NT2/D1 (cell line): ENCODE measurements around the gene CHRNB2.
A peak's percentile ranks its signal among the peaks of the same experiment; 100 is the strongest.
"Not testable (repeated sequence)": the region's sequence is repeated elsewhere in the genome, so short reads cannot be mapped to it uniquely, and the experiment has no call there.

ENCODE experiments used
- DNase-seq: peaks from one replicate; pipeline ENCODE4 v3.0.0-alpha.2; 2011; ENCODE audit warnings: low read depth, low spot score
- H3K27me3 ChIP-seq: 2 replicates; pipeline ENCODE4 v1.6.0; 2011; ENCODE audit warnings: mild to moderate bottlenecking; ENCODE audit not compliant: insufficient read length, insufficient read depth
- H3K36me3 ChIP-seq: 2 replicates; pipeline ENCODE4 v1.6.1; 2011; ENCODE audit warnings: mild to moderate bottlenecking, low read length, mixed read lengths; ENCODE audit not compliant: insufficient read depth, insufficient read length
- H3K4me1 ChIP-seq: 2 replicates; pipeline ENCODE4 v1.5.1; 2011; ENCODE audit not compliant: insufficient read depth, insufficient read length
- H3K4me3 ChIP-seq: 2 replicates; pipeline ENCODE4 v1.5.1; 2011; ENCODE audit warnings: low read depth; ENCODE audit not compliant: insufficient read length
- H3K9ac ChIP-seq: 2 replicates; pipeline ENCODE4 v1.6.0; 2011; ENCODE audit warnings: low read depth; ENCODE audit not compliant: insufficient read length
- H3K9me3 ChIP-seq: 2 replicates; pipeline ENCODE4 v1.5.1; 2011; ENCODE audit warnings: mild to moderate bottlenecking, low read length; ENCODE audit not compliant: insufficient read depth
- SUZ12 ChIP-seq: IDR thresholded peaks from 2 replicates; pipeline ENCODE4 v1.6.1; 2011; ENCODE audit not compliant: insufficient read length, insufficient read depth; ENCODE audit errors: extremely low read depth
- YY1 ChIP-seq: IDR thresholded peaks from 2 replicates; pipeline ENCODE4 v1.6.1; 2011; ENCODE audit not compliant: insufficient read length, insufficient read depth
- ZNF274 ChIP-seq: IDR thresholded peaks from 2 replicates; pipeline ENCODE4 v1.6.1; 2011; ENCODE audit warnings: mild to moderate bottlenecking, low read depth, low read length

CHRNB2 gene, protein sequence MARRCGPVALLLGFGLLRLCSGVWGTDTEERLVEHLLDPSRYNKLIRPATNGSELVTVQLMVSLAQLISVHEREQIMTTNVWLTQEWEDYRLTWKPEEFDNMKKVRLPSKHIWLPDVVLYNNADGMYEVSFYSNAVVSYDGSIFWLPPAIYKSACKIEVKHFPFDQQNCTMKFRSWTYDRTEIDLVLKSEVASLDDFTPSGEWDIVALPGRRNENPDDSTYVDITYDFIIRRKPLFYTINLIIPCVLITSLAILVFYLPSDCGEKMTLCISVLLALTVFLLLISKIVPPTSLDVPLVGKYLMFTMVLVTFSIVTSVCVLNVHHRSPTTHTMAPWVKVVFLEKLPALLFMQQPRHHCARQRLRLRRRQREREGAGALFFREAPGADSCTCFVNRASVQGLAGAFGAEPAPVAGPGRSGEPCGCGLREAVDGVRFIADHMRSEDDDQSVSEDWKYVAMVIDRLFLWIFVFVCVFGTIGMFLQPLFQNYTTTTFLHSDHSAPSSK

GRCh38 chr1:154567386-154568156 lies at the start of gene CHRNB2:
TSS of gene CHRNB2 (plus strand) at chr1:154567778. CDS start at chr1:154568045, 267 bp downstream.
- DNase-seq: peak; percentile 90
- H3K4me3 ChIP-seq: peak within 1 kb of the TSS; percentile 45
- H3K4me1 ChIP-seq: peaks cover 20% of the 10 kb centered on the region
- H3K27me3 ChIP-seq: peaks cover 45% of the 10 kb centered on the region
- no peaks in the 10 kb centered on the region for H3K9me3 ChIP-seq
- H3K36me3 ChIP-seq: no peaks in the 10 kb centered on the region
- no peak for TF ChIP-seq ZNF274
- no peak for TF ChIP-seq SUZ12
- TF ChIP-seq YY1: no peak
- H3K9ac ChIP-seq: peak within 1 kb of the TSS; percentile 73

DNA sequence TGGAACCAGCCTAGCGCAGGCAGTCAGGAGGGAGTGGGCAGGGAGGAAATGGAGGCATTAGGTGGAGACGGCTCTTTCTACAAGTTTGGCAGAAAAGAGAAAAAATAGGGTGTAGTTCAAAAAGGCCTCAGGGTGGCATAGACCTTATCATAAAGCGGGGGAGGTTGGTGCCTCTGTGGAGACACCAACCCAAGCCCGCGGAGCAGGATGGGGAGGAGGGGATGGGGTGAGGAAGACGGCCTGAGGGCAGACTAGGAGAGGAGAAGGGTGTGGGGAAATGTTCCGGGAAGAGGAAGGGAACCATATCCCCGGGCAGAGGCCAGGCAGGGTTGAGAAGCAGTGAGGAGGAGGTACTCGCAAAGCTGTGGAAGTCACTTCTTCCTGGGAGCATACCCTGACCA lies 48.0 kb upstream of the CHRNB2 start:
- H3K9me3 ChIP-seq: no peaks in the 10 kb centered on the region
- H3K4me1 ChIP-seq: peaks cover 2% of the 10 kb centered on the region
- H3K36me3 ChIP-seq: no peaks in the 10 kb centered on the region
- DNase-seq: no peak
- TF ChIP-seq SUZ12 (no peak), YY1 (no peak), ZNF274 (no peak)
- no peak overlapping the region for H3K9ac ChIP-seq
- H3K27me3 ChIP-seq: no peaks in the 10 kb centered on the region
- no peak overlapping the region for H3K4me3 ChIP-seq

DNA sequence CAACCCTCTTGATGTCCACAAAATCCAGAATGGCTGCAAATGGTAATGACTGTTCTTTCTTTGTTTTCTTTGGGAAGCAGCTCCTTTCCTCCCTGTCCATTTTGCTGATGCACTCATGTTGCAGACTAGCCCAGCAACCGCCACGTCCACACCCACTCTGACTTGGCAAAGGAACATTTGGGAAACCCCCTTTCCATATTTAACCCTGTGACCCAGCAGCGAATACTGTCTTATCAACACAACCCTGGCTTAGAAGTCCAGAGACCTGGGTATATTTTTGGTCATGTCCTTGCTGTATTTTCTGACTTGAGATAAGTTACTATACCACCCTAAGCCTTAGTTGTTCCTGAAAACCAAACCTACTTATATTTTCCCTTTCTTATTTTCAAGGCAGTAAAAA lies 47.2 kb upstream of the CHRNB2 start:
- Histone ChIP-seq H3K36me3 (no peaks in the 10 kb centered on the region), H3K4me1 (peaks cover 5% of the 10 kb centered on the region), H3K4me3 (no peak overlapping the region), H3K27me3 (no peaks in the 10 kb centered on the region), H3K9me3 (no peaks in the 10 kb centered on the region), H3K9ac (no peak overlapping the region)
- TF ChIP-seq YY1 (no peak), SUZ12 (no peak), ZNF274 (no peak)
- DNase-seq: no peak

DNA sequence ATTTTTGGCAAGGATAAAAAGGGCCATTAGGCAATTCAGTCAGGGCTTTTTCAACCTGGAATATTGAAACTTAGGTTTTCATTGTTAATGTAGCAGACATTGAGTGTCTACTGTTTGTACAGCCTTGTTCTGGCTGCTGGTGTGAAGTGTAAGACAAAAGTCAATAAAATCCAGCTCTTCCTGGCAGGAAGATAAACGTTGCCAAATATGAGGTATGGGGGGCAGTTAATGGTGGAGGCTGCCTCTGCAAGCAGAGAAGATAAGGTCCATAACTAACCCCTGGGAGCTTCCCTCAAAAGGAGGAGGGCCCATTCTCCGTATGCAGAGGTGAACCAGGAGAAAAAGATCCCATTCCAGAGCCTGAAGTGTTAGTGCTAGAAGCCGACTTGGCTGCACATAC lies 45.9 kb upstream of the CHRNB2 start:
- H3K4me3 ChIP-seq: no peak overlapping the region
- H3K4me1 ChIP-seq: peaks cover 5% of the 10 kb centered on the region
- no peak for DNase-seq
- no peaks in the 10 kb centered on the region for H3K9me3 ChIP-seq
- no peaks in the 10 kb centered on the region for H3K27me3 ChIP-seq
- H3K36me3 ChIP-seq: no peaks in the 10 kb centered on the region
- TF ChIP-seq ZNF274: no peak
- TF ChIP-seq YY1: no peak
- TF ChIP-seq SUZ12: no peak
- H3K9ac ChIP-seq: no peak overlapping the region

- peaks cover 2% of the 10 kb centered on the region for H3K4me1 ChIP-seq
- H3K36me3 ChIP-seq: no peaks in the 10 kb centered on the region
- no peaks in the 10 kb centered on the region for H3K9me3 ChIP-seq
- no peak overlapping the region for H3K4me3 ChIP-seq
- no peak for TF ChIP-seq YY1
- TF ChIP-seq SUZ12: no peak
- no peak for TF ChIP-seq ZNF274
- no peak for DNase-seq
- H3K9ac ChIP-seq: no peak overlapping the region
- H3K27me3 ChIP-seq: no peaks in the 10 kb centered on the region
These were observed 42.7 kb upstream of the CHRNB2 start for GRCh38 chr1:154524881-154525280.

GRCh38 chr1:154527192-154527591 lies 40.4 kb upstream of the CHRNB2 start:
- peaks cover 9% of the 10 kb centered on the region; the same call in 1 of the 2 replicates for H3K9me3 ChIP-seq
- no peak overlapping the region for H3K9ac ChIP-seq
- H3K36me3 ChIP-seq: no peaks in the 10 kb centered on the region
- no peaks in the 10 kb centered on the region for H3K27me3 ChIP-seq
- DNase-seq: no peak
- TF ChIP-seq YY1 (no peak), SUZ12 (no peak), ZNF274 (no peak)
- no peak overlapping the region for H3K4me3 ChIP-seq
- peaks cover 2% of the 10 kb centered on the region for H3K4me1 ChIP-seq

- TF ChIP-seq ZNF274 (no peak), SUZ12 (no peak), YY1 (no peak)
- Histone ChIP-seq H3K27me3 (no peaks in the 10 kb centered on the region), H3K36me3 (no peaks in the 10 kb centered on the region), H3K4me1 (peaks cover 2% of the 10 kb centered on the region), H3K9me3 (peaks cover 23% of the 10 kb centered on the region; the same call in 1 of the 2 replicates), H3K9ac (no peak overlapping the region), H3K4me3 (no peak overlapping the region)
- no peak for DNase-seq
These were observed 38.3 kb upstream of the CHRNB2 start for GRCh38 chr1:154529308-154529707.

DNA sequence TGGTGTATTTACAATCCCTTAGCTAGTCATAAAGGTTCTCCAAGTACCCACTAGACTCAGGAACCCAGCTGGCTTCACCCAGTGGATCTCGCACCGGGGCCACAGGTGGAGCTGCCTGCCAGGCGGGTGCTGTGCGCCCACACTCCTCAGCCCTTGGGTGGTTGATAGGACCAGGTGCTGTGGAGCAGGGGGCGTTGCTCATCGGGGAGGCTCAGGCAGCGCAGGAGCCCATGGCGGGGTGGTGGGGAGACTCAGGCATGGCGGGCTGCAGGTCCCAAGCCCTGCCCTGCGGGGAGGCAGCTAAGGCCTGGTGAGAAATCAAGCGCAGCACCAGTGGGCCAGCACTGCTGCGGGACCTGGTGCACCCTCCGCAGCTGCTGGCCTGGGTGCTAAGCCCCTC lies 35.6 kb upstream of the CHRNB2 start:
- H3K9ac ChIP-seq, H3K27me3 ChIP-seq, H3K36me3 ChIP-seq, H3K4me3 ChIP-seq, DNase-seq, H3K4me1 ChIP-seq: not testable (repeated sequence)
- H3K9me3 ChIP-seq: peaks cover 23% of the 10 kb centered on the region; the same call in 1 of the 2 replicates
